ENCODE results near the gene FGF10.

DNA sequence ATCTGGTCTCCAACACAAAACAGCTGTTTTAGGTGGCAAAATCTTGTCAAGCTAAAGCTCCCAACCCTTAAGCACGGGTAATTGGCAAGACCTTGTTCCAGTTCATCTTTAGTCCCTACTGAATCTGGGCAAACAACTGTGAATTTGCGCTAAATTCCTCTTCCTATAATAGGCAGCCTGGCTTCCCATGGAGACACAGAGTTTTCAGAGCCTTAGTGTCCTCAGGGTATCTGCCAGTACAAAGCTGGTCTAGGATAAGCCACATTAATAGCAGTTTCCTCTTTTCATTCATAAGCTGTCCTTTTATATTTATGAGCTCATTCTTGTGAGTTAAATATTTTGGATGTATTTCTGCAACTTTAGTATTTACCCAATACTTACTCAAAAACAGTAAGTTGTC lies 59.5 kb downstream of the FGF10 start:
- no peak for TF ChIP-seq CTCF (IDR thresholded peaks at IDR 0.05)
- TF ChIP-seq POLR2A (IDR thresholded peaks at IDR 0.05): no peak
